OCI-LY7 (cell line): ENCODE measurements around the gene ITGAE. TPM values are rescaled to one million over a fixed set of nuclear protein-coding genes. Genes with fewer than 3 reads are reported as not detected.

Experiments used
- BruUV-seq: library from RNA; stranded (reverse); fragments of 400-500 nt; replicated peaks from 2 replicates; lab custom pipeline; 2021; lab: Mats Ljungman, UMichigan
- CTCF ChIA-PET: fragments of 300-600 bp; sonication (Branson Sonifier 250); formaldehyde crosslinking; loops from one replicate; lab custom pipeline; 2022; ENCODE audit warnings: antibody characterized with exemption; ENCODE audit not compliant: unreplicated experiment; lab: Charles Lee
- POLR2A ChIA-PET: fragments of 300-600 bp; sonication (Branson Sonifier 250); formaldehyde crosslinking; loops from one replicate; lab custom pipeline; 2022; ENCODE audit warnings: antibody characterized with exemption; lab: Charles Lee
- DNase-seq: peaks from one replicate; pipeline ENCODE4 v3.0.0-alpha.2; 2015; ENCODE audit warnings: low spot score
- H2AFZ ChIP-seq: fragments of 200-600 bp; sonication (generic), shearing (Covaris generic); 2 replicates; pipeline ENCODE4 v1.6.1; 2014; ENCODE audit warnings: mild to moderate bottlenecking, antibody characterized with exemption, low read length, moderate library complexity
- H3K27ac ChIP-seq: fragments of 200-600 bp; sonication (generic); 2 replicates; pipeline ENCODE4 v1.5.1; 2014; ENCODE audit warnings: mixed run types, low read depth, mild to moderate bottlenecking, moderate library complexity, low read length, inconsistent platforms; ENCODE audit not compliant: poor library complexity, severe bottlenecking
- H3K36me3 ChIP-seq: fragments of 200-600 bp; sonication (generic); 2 replicates; pipeline ENCODE4 v1.6.1; 2014; ENCODE audit warnings: mild to moderate bottlenecking, antibody characterized with exemption, low read length, moderate library complexity, mixed read lengths; ENCODE audit not compliant: insufficient read depth
- H3K4me1 ChIP-seq: fragments of 200-600 bp; sonication (generic); 2 replicates; pipeline ENCODE4 v1.5.1; 2014; ENCODE audit warnings: mild to moderate bottlenecking, low read length; ENCODE audit not compliant: insufficient read depth, poor library complexity, severe bottlenecking
- H3K4me2 ChIP-seq: fragments of 200-600 bp; sonication (generic); 2 replicates; pipeline ENCODE4 v1.6.1; 2014; ENCODE audit warnings: mild to moderate bottlenecking, low read length
- H3K4me3 ChIP-seq: fragments of 200-600 bp; sonication (generic); 2 replicates; pipeline ENCODE4 v1.5.1; 2014; ENCODE audit warnings: mild to moderate bottlenecking, low read depth, low read length; ENCODE audit not compliant: poor library complexity, severe bottlenecking
- H3K79me2 ChIP-seq: fragments of 200-600 bp; sonication (generic); 2 replicates; pipeline ENCODE4 v1.6.1; 2016; ENCODE audit warnings: low read depth, mild to moderate bottlenecking, low read length, moderate library complexity, mixed read lengths; ENCODE audit not compliant: insufficient read depth
- H3K9me2 ChIP-seq: fragments of 200-600 bp; sonication (generic); 2 replicates; pipeline ENCODE4 v1.6.1; 2016; ENCODE audit warnings: mild to moderate bottlenecking, low read length, mixed read lengths; ENCODE audit not compliant: insufficient read depth
- H3K9me3 ChIP-seq: fragments of 200-600 bp; sonication (generic); 2 replicates; pipeline ENCODE4 v1.6.1; 2014; ENCODE audit warnings: mild to moderate bottlenecking, mixed run types, low read length, mixed read lengths
- H4K20me1 ChIP-seq: fragments of 200-600 bp; sonication (generic); 2 replicates; pipeline ENCODE4 v1.6.1; 2014; ENCODE audit warnings: mild to moderate bottlenecking, antibody characterized with exemption, low read length, moderate library complexity, mixed read lengths; ENCODE audit not compliant: insufficient read depth
- CTCF ChIP-seq: fragments of 200-600 bp; sonication (generic); conservative IDR thresholded peaks from 2 replicates; pipeline ENCODE4 v1.5.1; 2014; ENCODE audit warnings: mild to moderate bottlenecking, antibody characterized with exemption, low read length, moderate library complexity, mixed read lengths
- EZH2phosphoT487 ChIP-seq: fragments of 200-600 bp; sonication (generic); IDR thresholded peaks from 2 replicates; pipeline ENCODE4 v1.6.1; 2018; ENCODE audit warnings: low read depth, borderline replicate concordance, mild to moderate bottlenecking, mixed run types, antibody characterized with exemption, low read length, moderate library complexity, mixed read lengths
- intact Hi-C: fragments of 100-400 bp; cut with micrococcal nuclease; formaldehyde crosslinking; loops from one replicate; pipeline ENCODE4 v1.10.0; 2022; ENCODE audit not compliant: unreplicated experiment
- total RNA-seq, 2 experiments: library from RNA; depleted of rRNA in 1 of 2; stranded (reverse); fragments of >200 nt in 1 of 2; shearing (Covaris generic) in 1 of 2; gene quantifications; 2 replicates each; pipeline ENCODE4 v1.2.3, GENCODE V29; 2014 to 2022

Gene ITGAE
- total RNA-seq, 2 experiments from 2014 or later, result 52.2 to 61.2 TPM

GRCh38 chr17:3812771-3813170 lies 11.8 kb upstream of the ITGAE start:
- no peaks in the 10 kb centered on the region for H3K79me2 ChIP-seq
- ChIA-PET CTCF (no interaction called here), POLR2A (no interaction called here)
- H3K9me3 ChIP-seq, result no peaks in the 10 kb centered on the region
- no peak for DNase-seq
- peaks cover 95% of the 10 kb centered on the region for H3K36me3 ChIP-seq
- H3K4me1 ChIP-seq, result peaks cover 35% of the 10 kb centered on the region
- intact Hi-C loops, result no loop called here
- H3K4me2 ChIP-seq, result no peak overlapping the region
- no peaks in the 10 kb centered on the region for H4K20me1 ChIP-seq
- no peak for TF ChIP-seq CTCF
- no peak for TF ChIP-seq EZH2phosphoT487
- no peak overlapping the region for H2AFZ ChIP-seq
- H3K27ac ChIP-seq, result no peak overlapping the region
- no TSS peak for BruUV-seq
- H3K9me2 ChIP-seq, result no peaks in the 10 kb centered on the region
- no peak overlapping the region for H3K4me3 ChIP-seq

- no peak overlapping the region for H2AFZ ChIP-seq
- no peak overlapping the region for H3K27ac ChIP-seq
- no peaks in the 10 kb centered on the region for H3K9me2 ChIP-seq
- no peak overlapping the region for H3K4me3 ChIP-seq
- H3K4me2 ChIP-seq, result no peak overlapping the region
- TF ChIP-seq EZH2phosphoT487, result no peak
- TF ChIP-seq CTCF, result no peak
- ChIA-PET CTCF (no interaction called here), POLR2A (interaction anchor here (0.6 kb wide), 1 partner anchor 56 kb away, joined by 3 read pairs; no protein-coding TSS in a partner anchor)
- no peak for DNase-seq
- H3K9me3 ChIP-seq, result no peaks in the 10 kb centered on the region
- H3K36me3 ChIP-seq, result peaks cover 95% of the 10 kb centered on the region
- intact Hi-C loops, result no loop called here
- BruUV-seq, result TSS peak; percentile 53
- H4K20me1 ChIP-seq, result no peaks in the 10 kb centered on the region
- H3K4me1 ChIP-seq, result peaks cover 30% of the 10 kb centered on the region
- no peaks in the 10 kb centered on the region for H3K79me2 ChIP-seq
Observed at GRCh38 chr17:3812284-3812683, 11.3 kb upstream of the ITGAE start.

GRCh38 chr17:3810019-3810418 lies 9.0 kb upstream of the ITGAE start:
- Histone ChIP-seq H3K9me2 (no peaks in the 10 kb centered on the region), H3K79me2 (no peaks in the 10 kb centered on the region), H3K9me3 (no peaks in the 10 kb centered on the region), H2AFZ (no peak overlapping the region), H3K27ac (peak overlapping the region; percentile 34), H3K4me1 (peaks cover 17% of the 10 kb centered on the region), H3K4me2 (peak overlapping the region; percentile 58), H3K36me3 (peaks cover 80% of the 10 kb centered on the region), H3K4me3 (no peak overlapping the region), H4K20me1 (no peaks in the 10 kb centered on the region)
- intact Hi-C loops, result no loop called here
- POLR2A ChIA-PET, result no interaction called here
- DNase-seq, result no peak
- CTCF ChIA-PET, result no interaction called here
- BruUV-seq, result no TSS peak
- no peak for TF ChIP-seq CTCF
- TF ChIP-seq EZH2phosphoT487, result no peak
